HG02623 (cell line): Measurements from ENCODE around the gene KCNN1.
"Not testable (repeated sequence)": the region's sequence is repeated elsewhere in the genome, so short reads cannot be mapped to it uniquely, and the experiment has no call there.

ENCODE experiments used
- ATAC-seq: cut with Tn5 transposase; IDR thresholded peaks from one replicate; pipeline ENCODE4 v1.9.1; 2021; ENCODE audit warnings: moderate library complexity; ENCODE audit not compliant: unreplicated experiment

Gene KCNN1

GRCh38 chr19:17967257-17968051 lies 547 bp downstream of the KCNN1 start:
- no peak for ATAC-seq

- no peak for ATAC-seq
Measured at GRCh38 chr19:17968362-17968761, 1.5 kb downstream of the KCNN1 start.

GRCh38 chr19:17969096-17969792 lies 2.3 kb downstream of the KCNN1 start:
- no peak for ATAC-seq

- ATAC-seq = no peak
Measured at GRCh38 chr19:17972230-17972629, 5.3 kb downstream of the KCNN1 start.

GRCh38 chr19:17973759-17974158 lies 6.9 kb downstream of the KCNN1 start:
- no peak for ATAC-seq

GRCh38 chr19:17974551-17974950 lies 7.6 kb downstream of the KCNN1 start:
- ATAC-seq = no peak

GRCh38 chr19:17975032-17975431 lies 8.1 kb downstream of the KCNN1 start:
- no peak for ATAC-seq

GRCh38 chr19:17977021-17977420 lies 10.1 kb downstream of the KCNN1 start:
- no peak for ATAC-seq

- no peak for ATAC-seq
Measured at GRCh38 chr19:17977488-17977887, 10.6 kb downstream of the KCNN1 start.

- ATAC-seq = no peak
Measured at GRCh38 chr19:17981611-17982010, 14.7 kb downstream of the KCNN1 start.

- ATAC-seq = no peak
Measured at GRCh38 chr19:17982430-17982829, 15.5 kb downstream of the KCNN1 start.

- ATAC-seq = no peak
Measured at GRCh38 chr19:17985037-17985818, 18.3 kb downstream of the KCNN1 start.

GRCh38 chr19:17986569-17986968 lies 19.7 kb downstream of the KCNN1 start:
- ATAC-seq = not testable (repeated sequence)

GRCh38 chr19:17988161-17988560 lies 21.3 kb downstream of the KCNN1 start:
- ATAC-seq = no peak

- no peak for ATAC-seq
Measured at GRCh38 chr19:17989425-17990094, 22.7 kb downstream of the KCNN1 start.

GRCh38 chr19:17993076-17993813 lies 26.3 kb downstream of the KCNN1 start:
- no peak for ATAC-seq

GRCh38 chr19:17996826-17997316 lies 30.0 kb downstream of the KCNN1 start:
- no peak for ATAC-seq

GRCh38 chr19:17997969-17998826 lies 31.3 kb downstream of the KCNN1 start:
- ATAC-seq = no peak

GRCh38 chr19:17998827-17999150 lies 31.9 kb downstream of the KCNN1 start:
- ATAC-seq = no peak
